Right lobe of liver (tissue), 4 donors: ENCODE results near the gene CFAP100.

Experiments used
- CTCF ChIP-seq, 4 donors: fragments of 200-600 bp in 3 of 4; fragments of 450-650 bp in 1 of 4; IDR thresholded peaks; one replicate each; pipeline versions ENCODE4 v1.5.1 to v1.8.0; 2016 to 2022; ENCODE audit warnings: antibody characterized with exemption in 4 of 4, mild to moderate bottlenecking in 2 of 4
- POLR2A ChIP-seq: fragments of 450-650 bp; IDR thresholded peaks from one replicate; pipeline ENCODE4 v1.6.1; 2017; ENCODE audit warnings: antibody characterized with exemption, mild to moderate bottlenecking
- donor health status: DM: no; HTN: no; CAD: no.
- donor health status: DM: no; HTN: no; CAD: no.
- donor health status: DM: no; HTN: yes; CAD: no.

- no peak for TF ChIP-seq CTCF (IDR thresholded peaks at IDR 0.05)
- TF ChIP-seq POLR2A, result no peak
Observed at GRCh38 chr3:126484662-126485061, 90.0 kb downstream of the CFAP100 start.
